Right lobe of liver (tissue), 4 donors: ENCODE results near the gene NEGR1.

Experiments used
- POLR2A ChIP-seq: fragments of 450-650 bp; IDR thresholded peaks from one replicate; pipeline ENCODE4 v1.6.1; 2017; ENCODE audit warnings: antibody characterized with exemption, mild to moderate bottlenecking
- TF ChIP-seq, protein P1 (sequence below), 4 donors: fragments of 200-600 bp in 3 of 4; fragments of 450-650 bp in 1 of 4; IDR thresholded peaks; one replicate each; pipeline versions ENCODE4 v1.5.1 to v1.8.0; 2016 to 2022; ENCODE audit warnings: antibody characterized with exemption in 4 of 4, mild to moderate bottlenecking in 2 of 4
- donor health status: DM: no; HTN: no; CAD: no.
- donor health status: DM: no; HTN: no; CAD: no.
- donor health status: DM: no; HTN: yes; CAD: no.

- TF ChIP-seq, protein P1, sequence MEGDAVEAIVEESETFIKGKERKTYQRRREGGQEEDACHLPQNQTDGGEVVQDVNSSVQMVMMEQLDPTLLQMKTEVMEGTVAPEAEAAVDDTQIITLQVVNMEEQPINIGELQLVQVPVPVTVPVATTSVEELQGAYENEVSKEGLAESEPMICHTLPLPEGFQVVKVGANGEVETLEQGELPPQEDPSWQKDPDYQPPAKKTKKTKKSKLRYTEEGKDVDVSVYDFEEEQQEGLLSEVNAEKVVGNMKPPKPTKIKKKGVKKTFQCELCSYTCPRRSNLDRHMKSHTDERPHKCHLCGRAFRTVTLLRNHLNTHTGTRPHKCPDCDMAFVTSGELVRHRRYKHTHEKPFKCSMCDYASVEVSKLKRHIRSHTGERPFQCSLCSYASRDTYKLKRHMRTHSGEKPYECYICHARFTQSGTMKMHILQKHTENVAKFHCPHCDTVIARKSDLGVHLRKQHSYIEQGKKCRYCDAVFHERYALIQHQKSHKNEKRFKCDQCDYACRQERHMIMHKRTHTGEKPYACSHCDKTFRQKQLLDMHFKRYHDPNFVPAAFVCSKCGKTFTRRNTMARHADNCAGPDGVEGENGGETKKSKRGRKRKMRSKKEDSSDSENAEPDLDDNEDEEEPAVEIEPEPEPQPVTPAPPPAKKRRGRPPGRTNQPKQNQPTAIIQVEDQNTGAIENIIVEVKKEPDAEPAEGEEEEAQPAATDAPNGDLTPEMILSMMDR (IDR thresholded peaks at IDR 0.05): no peak
- no peak for TF ChIP-seq POLR2A
Measured at GRCh38 chr1:71618191-71618590, 664.1 kb downstream of the NEGR1 start.
